Measurements from ENCODE around the gene DPM1. TPM values are rescaled to one million over a fixed set of nuclear protein-coding genes. Genes with fewer than 3 reads are reported as not detected.

Gene DPM1
- 137 and 146 TPM in 2 replicates for polyA plus RNA-seq

GRCh38 chr20:50957798-50958614 lies at the start of gene DPM1:
Gene DPM1, minus strand, starts transcription at chr20:50958532. Its CDS starts 9 bp downstream, at chr20:50958523.

GRCh38 chr20:50958615-50959542 lies 547 bp upstream of the DPM1 start, which contains the start of gene MOCS3:
Gene MOCS3, plus strand, starts transcription at chr20:50958818. Its CDS starts 25 bp downstream, at chr20:50958843.

GRCh38 chr20:50931306-50932015 lies 26.9 kb downstream of the DPM1 start, which contains the start of gene ADNP:
Gene ADNP, minus strand, starts transcription at chr20:50931437. Its CDS starts 27,441 bp downstream, at chr20:50903996.

Other genes with a start within 250 kb of the DPM1 start
- gene PARD6B, start 227.0 kb downstream of the DPM1 start, polyA plus RNA-seq = 3.0 and 5.5 TPM in 2 replicates
- gene BCAS4, start 163.5 kb downstream of the DPM1 start, polyA plus RNA-seq = 2.1 and 3.1 TPM in 2 replicates
- 55.0 and 59.3 TPM in 2 replicates for gene ADNP, start 27.1 kb downstream of the DPM1 start, polyA plus RNA-seq
- gene MOCS3, start 286 bp upstream of the DPM1 start, polyA plus RNA-seq = 1.8 and 4.0 TPM in 2 replicates
- gene KCNG1, start 64.6 kb upstream of the DPM1 start, polyA plus RNA-seq = 0.93 TPM in 1 of 2 replicates, not detected in the other

All from Purkinje cell (primary cell).